HepG2 (cell line): ENCODE measurements around the gene PLEKHA8. TPM values are rescaled to one million over a fixed set of nuclear protein-coding genes. Genes with fewer than 3 reads are reported as not detected.

ENCODE experiments used
- ATAC-seq: fragments of 200-7000 bp; cut with Tn5 transposase; 3 replicates; pipeline ENCODE4 v1.9.1; 2020; ENCODE audit warnings: mild to moderate bottlenecking, moderate library complexity
- BruUV-seq: library from RNA; stranded (reverse); fragments of 400-500 nt; replicated peaks from 2 replicates; lab custom pipeline; 2021; lab: Mats Ljungman, UMichigan
- CTCF ChIA-PET: fragments of 300-600 bp; formaldehyde crosslinking; extraction: SDS; loops from one replicate; lab custom pipeline; 2021; ENCODE audit warnings: low total read pairs, inconsistent platforms, low intra/inter-chr PET ratio; lab: Yijun Ruan, JAX
- POLR2A ChIA-PET: fragments of 350-600 bp; sonication (Branson Sonifier 250); formaldehyde crosslinking; loops from one replicate; lab custom pipeline; 2020; ENCODE audit warnings: antibody characterized with exemption, inconsistent platforms; lab: Yijun Ruan, JAX
- DNase-seq: peaks from one replicate; pipeline ENCODE4 v3.0.0-alpha.2; 2015; ENCODE audit warnings: low spot score
- FAIRE-seq: peaks from 3 replicates; lab custom pipeline; 2011; peaks lifted over from hg19 to GRCh38; lab: Jason Lieb, UNC
- H2AFZ ChIP-seq: one replicate; pipeline ENCODE4 v1.6.1; 2011; ENCODE audit warnings: low read length, inconsistent platforms
- H3K27ac ChIP-seq: fragments of 300-600 bp; 3 replicates; pipeline ENCODE4 v1.8.0; 2011; ENCODE audit warnings: mixed run types, mild to moderate bottlenecking, mixed read lengths, low read length, inconsistent platforms; ENCODE audit not compliant: insufficient read depth; ENCODE audit errors: extremely low read length
- H3K27me3 ChIP-seq, 2 experiments: fragments of 200-600 bp in 1 of 2; 2 replicates in 1 of 2; 3 replicates in 1 of 2; pipeline versions ENCODE4 v1.6.0 to v1.8.0; 2011; ENCODE audit warnings: low read length in 2 of 2, mild to moderate bottlenecking in 2 of 2, moderate library complexity in 2 of 2, inconsistent platforms in 1 of 2; ENCODE audit not compliant: insufficient read depth in 2 of 2, control insufficient read depth in 1 of 2
- H3K36me3 ChIP-seq, 2 experiments: fragments of 200-600 bp in 1 of 2; replicated peaks in 1 of 2; 2 replicates in 1 of 2; 3 replicates in 1 of 2; pipeline versions ENCODE4 v1.5.1 to v1.8.0; 2011; ENCODE audit warnings: low read length in 2 of 2, inconsistent platforms in 1 of 2; ENCODE audit not compliant: insufficient read depth in 2 of 2, control insufficient read depth in 1 of 2
- H3K4me1 ChIP-seq: 2 replicates; pipeline ENCODE4 v1.5.1; 2012; ENCODE audit warnings: low read length, inconsistent platforms; ENCODE audit not compliant: insufficient read depth
- H3K4me2 ChIP-seq: 2 replicates; pipeline ENCODE4 v1.6.0; 2011; ENCODE audit warnings: low read depth, low read length, inconsistent platforms
- H3K4me3 ChIP-seq, 3 experiments: fragments of 200-600 bp in 1 of 3; sonication (generic), shearing (Covaris generic) in 1 of 3; replicated peaks in 1 of 3; 2 replicates each; pipeline ENCODE4 v1.5.1; 2011 to 2016; ENCODE audit warnings: low read length in 3 of 3, inconsistent platforms in 2 of 3, low read depth in 2 of 3, mild to moderate bottlenecking in 2 of 3, control low read depth in 1 of 3, mixed read lengths in 1 of 3; ENCODE audit not compliant: insufficient read depth in 1 of 3
- H3K79me2 ChIP-seq: one replicate; pipeline ENCODE4 v1.6.1; 2011; ENCODE audit warnings: low read length, inconsistent platforms; ENCODE audit not compliant: insufficient read depth
- H3K9ac ChIP-seq: 2 replicates; pipeline ENCODE4 v1.6.0; 2011; ENCODE audit warnings: mild to moderate bottlenecking, low read depth, low read length, inconsistent platforms; ENCODE audit not compliant: insufficient read depth
- H3K9me3 ChIP-seq: 2 replicates; pipeline ENCODE4 v1.5.1; 2012; ENCODE audit warnings: mild to moderate bottlenecking, low read length
- H4K20me1 ChIP-seq: 2 replicates; pipeline ENCODE4 v1.6.0; 2011; ENCODE audit warnings: inconsistent platforms, mild to moderate bottlenecking, low read length, moderate library complexity; ENCODE audit not compliant: insufficient read depth
- ATAD3A ChIP-seq: sonication (generic); formaldehyde crosslinking; IDR thresholded peaks from 2 replicates; pipeline ENCODE4 v1.4.0; 2020; ENCODE audit warnings: missing genetic modification reagents
- FOXA1 ChIP-seq, 2 experiments: fragments of 450-650 bp in 1 of 2; sonication (generic) in 1 of 2; formaldehyde crosslinking in 1 of 2; IDR thresholded peaks; 2 replicates each; pipeline versions ENCODE4 v1.4.0 to v1.6.1; 2016 to 2020; ENCODE audit warnings: missing genetic modification reagents in 1 of 2
- GRHL1 ChIP-seq: sonication (generic); formaldehyde crosslinking; conservative IDR thresholded peaks from 2 replicates; pipeline ENCODE4 v1.8.0; 2022; ENCODE audit warnings: missing genetic modification reagents
- JUND ChIP-seq: sonication (generic); formaldehyde crosslinking; IDR thresholded peaks from 2 replicates; pipeline ENCODE4 v1.8.0; 2022; ENCODE audit warnings: mild to moderate bottlenecking, missing genetic modification reagents
- KLF16 ChIP-seq, 2 experiments: sonication (generic) in 1 of 2; formaldehyde crosslinking in 1 of 2; IDR thresholded peaks; 2 replicates each; pipeline versions ENCODE4 v1.6.1 to v1.8.0; 2016 to 2023; ENCODE audit warnings: missing genetic modification reagents in 2 of 2, missing compliant biosample characterization in 1 of 2
- SMAD1 ChIP-seq: sonication (generic); formaldehyde crosslinking; IDR thresholded peaks from 2 replicates; pipeline ENCODE4 v1.4.0; 2020; ENCODE audit warnings: missing genetic modification reagents, low read depth, mild to moderate bottlenecking, borderline replicate concordance
- SYNCRIP ChIP-seq: fragments of 200-400 bp; formaldehyde crosslinking; IDR thresholded peaks from 2 replicates; pipeline ENCODE4 v1.6.1; 2018; ENCODE audit warnings: mild to moderate bottlenecking, low read depth, low read length; ENCODE audit not compliant: insufficient read depth
- TRIM24 ChIP-seq: sonication (generic); formaldehyde crosslinking; IDR thresholded peaks from 2 replicates; pipeline ENCODE4 v1.8.0; 2022; ENCODE audit warnings: mild to moderate bottlenecking, missing genetic modification reagents
- ZBTB33 ChIP-seq: sonication (generic); formaldehyde crosslinking; IDR thresholded peaks from 2 replicates; pipeline ENCODE4 v1.4.0; 2020; ENCODE audit warnings: missing genetic modification reagents
- ZNF281 ChIP-seq: sonication (generic); formaldehyde crosslinking; IDR thresholded peaks from 2 replicates; pipeline ENCODE4 v1.4.0; 2020; ENCODE audit warnings: missing genetic modification reagents, borderline replicate concordance
- ZNF367 ChIP-seq: sonication (generic); formaldehyde crosslinking; IDR thresholded peaks from 2 replicates; pipeline ENCODE4 v1.4.0; 2020; ENCODE audit warnings: missing genetic modification reagents, borderline replicate concordance
- ZNF512 ChIP-seq: sonication (generic); formaldehyde crosslinking; IDR thresholded peaks from 2 replicates; pipeline ENCODE4 v1.4.0; 2020; ENCODE audit warnings: mild to moderate bottlenecking, missing genetic modification reagents
- WGBS: methylation state at CpG from one replicate; pipeline ENCODE4 v1.1.6; 2017; ENCODE audit warnings: low lambda C conversion rate; 5-methylcytosine and 5-hydroxymethylcytosine counted together
- in situ Hi-C: cut with HindIII; loops from 2 replicates; pipeline ENCODE4 v1.10.0; 2017; ENCODE audit warnings: low pct_unique_long_range_greater_than_20kb; ENCODE audit not compliant: extremely low pct_ligation_motif_present
- intact Hi-C: fragments of 100-400 bp; cut with micrococcal nuclease; formaldehyde crosslinking; loops from one replicate; pipeline ENCODE4 v1.10.0; 2022; ENCODE audit not compliant: unreplicated experiment
- polyA plus RNA-seq, 8 experiments: library from polyadenylated mRNA; depleted of rRNA in 3 of 8; stranded (reverse) in 7 of 8; unstranded in 1 of 8; fragments of >200 nt; fragmentation: Illumina TruSeq in 4 of 8; extraction: Trizol in 4 of 8; gene quantifications; 2 replicates each; pipeline versions ENCODE4 v1.2.1 to v1.2.3, GENCODE V29; 2011 to 2016; ENCODE audit warnings: low read depth in 4 of 8, missing spikeins in 1 of 8, mixed read lengths in 1 of 8; ENCODE audit not compliant: insufficient read depth in 1 of 8
- total RNA-seq, 5 experiments: library from RNA; depleted of rRNA; stranded (reverse); fragments of >200 nt; fragmentation: Illumina TruSeq; extraction: Trizol; gene quantifications; 2 replicates each; pipeline ENCODE4 v1.2.3, GENCODE V29; 2016; ENCODE audit warnings: low read depth in 1 of 5
- TF ChIP-seq, protein P1 (sequence below): sonication (generic); formaldehyde crosslinking; IDR thresholded peaks from 2 replicates; pipeline ENCODE4 v1.4.0; 2020; ENCODE audit warnings: missing genetic modification reagents

The PLEKHA8 gene
- total and polyA plus RNA-seq, 2 of the 13 experiments (the other 11 are each of a cell fraction or from before 2014, with no cell fraction given) = 12.5 to 26.4 TPM

GRCh38 chr7:30115709-30116297 is 87.6 kb downstream of the PLEKHA8 start:
- no peaks in the 10 kb centered on the region for H3K79me2 ChIP-seq
- no peak for DNase-seq
- ATAC-seq = no peak
- H3K36me3 ChIP-seq = no peaks in the 10 kb centered on the region
- CTCF ChIA-PET = no interaction called here
- no peaks in the 10 kb centered on the region for H3K4me1 ChIP-seq
- no peaks in the 10 kb centered on the region for H3K27me3 ChIP-seq
- TF ChIP-seq ATAD3A (CRISPR knock-in tag) (no peak), ZNF367 (no peak), TRIM24 (CRISPR knock-in tag) (no peak), GRHL1 (CRISPR knock-in tag) (no peak), SYNCRIP (no peak), ZNF512 (CRISPR knock-in tag) (no peak), ZNF281 (CRISPR knock-in tag) (no peak), SMAD1 (CRISPR knock-in tag) (no peak), KLF16 (CRISPR knock-in tag; IDR thresholded peaks at IDR 0.05) (0 out of 4 replicates have a peak, but pooled peaks of 1 of the 2 experiments have one; percentile 22), ZBTB33 (CRISPR knock-in tag) (peak; percentile 46; the same call in 1 of the 2 replicates), JUND (CRISPR knock-in tag) (no peak), FOXA1 (IDR thresholded peaks at IDR 0.05) (no peak), FOXA1 (CRISPR knock-in tag; IDR thresholded peaks at IDR 0.05) (peak; percentile 32)
- TF ChIP-seq, protein P1, sequence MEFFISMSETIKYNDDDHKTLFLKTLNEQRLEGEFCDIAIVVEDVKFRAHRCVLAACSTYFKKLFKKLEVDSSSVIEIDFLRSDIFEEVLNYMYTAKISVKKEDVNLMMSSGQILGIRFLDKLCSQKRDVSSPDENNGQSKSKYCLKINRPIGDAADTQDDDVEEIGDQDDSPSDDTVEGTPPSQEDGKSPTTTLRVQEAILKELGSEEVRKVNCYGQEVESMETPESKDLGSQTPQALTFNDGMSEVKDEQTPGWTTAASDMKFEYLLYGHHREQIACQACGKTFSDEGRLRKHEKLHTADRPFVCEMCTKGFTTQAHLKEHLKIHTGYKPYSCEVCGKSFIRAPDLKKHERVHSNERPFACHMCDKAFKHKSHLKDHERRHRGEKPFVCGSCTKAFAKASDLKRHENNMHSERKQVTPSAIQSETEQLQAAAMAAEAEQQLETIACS (CRISPR knock-in tag) = no peak
- in situ Hi-C loops (no loop called here), intact Hi-C loops (no loop called here)
- H2AFZ ChIP-seq = no peak overlapping the region
- POLR2A ChIA-PET = no interaction called here
- peaks cover 9% of the 10 kb centered on the region for H3K9me3 ChIP-seq
- no peak for FAIRE-seq
- H3K4me3 ChIP-seq = no peak overlapping the region
- H4K20me1 ChIP-seq = no peaks in the 10 kb centered on the region
- H3K9ac ChIP-seq = no peak overlapping the region
- WGBS = 92% methylated on average over 34 of the region's 34 CpGs
- no peak overlapping the region for H3K27ac ChIP-seq
- H3K4me2 ChIP-seq = no peak overlapping the region
- no TSS peak for BruUV-seq
